22Rv1 (cell line): ENCODE results near the gene TECPR2.

Experiments used
- CTCF ChIP-seq: fragments of 450-650 bp; IDR thresholded peaks from 2 replicates; pipeline ENCODE4 v1.5.1; 2017; ENCODE audit warnings: mild to moderate bottlenecking
- ZFX ChIP-seq: fragments of 450-650 bp; IDR thresholded peaks from 2 replicates; pipeline ENCODE4 v1.6.1; 2017; ENCODE audit warnings: antibody characterized with exemption, borderline replicate concordance

GRCh38 chr14:102342238-102342637, 20.5 kb upstream of the TECPR2 start:
- TF ChIP-seq ZFX (no peak), CTCF (no peak)
